ENCODE results near the gene ADAM19. TPM values are rescaled to one million over a fixed set of nuclear protein-coding genes. Genes with fewer than 3 reads are reported as not detected.
A peak's percentile ranks its signal among the peaks of the same experiment; 100 is the strongest.

ADAM19 gene
- total and polyA plus RNA-seq, 2 donors (not counting 1 experiment from before 2014, with no cell fraction given) = 13.0 to 65.2 TPM

GRCh38 chr5:157561110-157561509, 14.5 kb downstream of the ADAM19 start:
- DNase-seq (ENCODE audit: low read depth in 2 of 2) = peak in 1 of 2 donors; percentile 82
- Histone ChIP-seq H4K20me1 (ENCODE audit: control insufficient read depth, extremely low read depth, insufficient read depth, low read length) (no peaks in the 10 kb centered on the region), H3K4me3 (replicated peaks in 1 of 4; ENCODE audit: control extremely low read depth in 1 of 4, insufficient read depth in 1 of 4, low read depth in 3 of 4, low read length in 4 of 4) (no peak overlapping the region), H3K79me2 (ENCODE audit: control insufficient read depth, insufficient read depth, low read length) (peaks cover 19% of the 10 kb centered on the region), H3K4me2 (ENCODE audit: extremely low read depth, insufficient read depth, low read length) (no peak overlapping the region), H3K36me3 (ENCODE audit: control insufficient read depth, insufficient read depth, low read length) (no peaks in the 10 kb centered on the region), H2AFZ (ENCODE audit: low read length) (no peak overlapping the region), H3K4me1 (ENCODE audit: control insufficient read depth, extremely low read depth, insufficient read depth, low read length) (peaks cover 58% of the 10 kb centered on the region), H3K9me3 (ENCODE audit: control insufficient read depth, insufficient read depth, low read depth, low read length) (no peaks in the 10 kb centered on the region), H3K27ac (ENCODE audit: insufficient read depth, low read length) (peak overlapping the region; percentile 80), H3K27me3 (ENCODE audit: control insufficient read depth, insufficient read depth, low read length) (no peaks in the 10 kb centered on the region), H3K9ac (ENCODE audit: insufficient read depth, low read length) (no peak overlapping the region)
- TF ChIP-seq EZH2 (IDR thresholded peaks at IDR 0.05; ENCODE audit: low read length, missing control alignments) (no peak), CTCF (conservative IDR thresholded peaks at IDR 0.05 in 1 of 2, IDR thresholded peaks at IDR 0.05 in 1 of 2; ENCODE audit: low read depth in 1 of 2, low read length in 2 of 2) (no peak)

GRCh38 chr5:157559301-157559700, 16.3 kb downstream of the ADAM19 start:
- Histone ChIP-seq H3K27ac (ENCODE audit: insufficient read depth, low read length) (peak overlapping the region; percentile 49), H3K79me2 (ENCODE audit: control insufficient read depth, insufficient read depth, low read length) (peaks cover 26% of the 10 kb centered on the region), H3K27me3 (ENCODE audit: control insufficient read depth, insufficient read depth, low read length) (no peaks in the 10 kb centered on the region), H3K9ac (ENCODE audit: insufficient read depth, low read length) (no peak overlapping the region), H2AFZ (ENCODE audit: low read length) (no peak overlapping the region), H3K4me3 (replicated peaks in 1 of 4; ENCODE audit: control extremely low read depth in 1 of 4, insufficient read depth in 1 of 4, low read depth in 3 of 4, low read length in 4 of 4) (no peak overlapping the region), H3K9me3 (ENCODE audit: control insufficient read depth, insufficient read depth, low read depth, low read length) (no peaks in the 10 kb centered on the region), H3K4me2 (ENCODE audit: extremely low read depth, insufficient read depth, low read length) (no peak overlapping the region), H3K36me3 (ENCODE audit: control insufficient read depth, insufficient read depth, low read length) (no peaks in the 10 kb centered on the region), H4K20me1 (ENCODE audit: control insufficient read depth, extremely low read depth, insufficient read depth, low read length) (no peaks in the 10 kb centered on the region), H3K4me1 (ENCODE audit: control insufficient read depth, extremely low read depth, insufficient read depth, low read length) (peaks cover 60% of the 10 kb centered on the region)
- peak; percentile 41 to 64 for DNase-seq (ENCODE audit: low read depth in 2 of 2)
- TF ChIP-seq EZH2 (IDR thresholded peaks at IDR 0.05; ENCODE audit: low read length, missing control alignments) (no peak), CTCF (conservative IDR thresholded peaks at IDR 0.05 in 1 of 2, IDR thresholded peaks at IDR 0.05 in 1 of 2; ENCODE audit: low read depth in 1 of 2, low read length in 2 of 2) (no peak)

GRCh38 chr5:157558681-157559080, 16.9 kb downstream of the ADAM19 start:
- no peaks in the 10 kb centered on the region for H3K9me3 ChIP-seq (ENCODE audit: control insufficient read depth, insufficient read depth, low read depth, low read length)
- DNase-seq (ENCODE audit: low read depth in 2 of 2) = peak in 1 of 2 donors; percentile 58
- H3K36me3 ChIP-seq (ENCODE audit: control insufficient read depth, insufficient read depth, low read length) = no peaks in the 10 kb centered on the region
- H3K9ac ChIP-seq (ENCODE audit: insufficient read depth, low read length) = no peak overlapping the region
- H2AFZ ChIP-seq (ENCODE audit: low read length) = no peak overlapping the region
- H3K27ac ChIP-seq (ENCODE audit: insufficient read depth, low read length) = peak overlapping the region; percentile 45
- no peaks in the 10 kb centered on the region for H3K27me3 ChIP-seq (ENCODE audit: control insufficient read depth, insufficient read depth, low read length)
- peaks cover 58% of the 10 kb centered on the region for H3K4me1 ChIP-seq (ENCODE audit: control insufficient read depth, extremely low read depth, insufficient read depth, low read length)
- no peak overlapping the region for H3K4me3 ChIP-seq (replicated peaks in 1 of 4; ENCODE audit: control extremely low read depth in 1 of 4, insufficient read depth in 1 of 4, low read depth in 3 of 4, low read length in 4 of 4)
- TF ChIP-seq EZH2 (IDR thresholded peaks at IDR 0.05; ENCODE audit: low read length, missing control alignments) (no peak), CTCF (conservative IDR thresholded peaks at IDR 0.05 in 1 of 2, IDR thresholded peaks at IDR 0.05 in 1 of 2; ENCODE audit: low read depth in 1 of 2, low read length in 2 of 2) (no peak)
- H4K20me1 ChIP-seq (ENCODE audit: control insufficient read depth, extremely low read depth, insufficient read depth, low read length) = no peaks in the 10 kb centered on the region
- H3K79me2 ChIP-seq (ENCODE audit: control insufficient read depth, insufficient read depth, low read length) = peaks cover 29% of the 10 kb centered on the region
- peak overlapping the region; percentile 6 for H3K4me2 ChIP-seq (ENCODE audit: extremely low read depth, insufficient read depth, low read length)
